SK-N-SH treated with all-trans-retinoic acid at 6 μM for 48 hours (cell line): Measurements from ENCODE around the gene MYRF.

Source experiments
- ATAC-seq: fragments of 200-7000 bp; cut with Tn5 transposase; 3 replicates; pipeline ENCODE4 v1.9.1; 2020; ENCODE audit warnings: mild to moderate bottlenecking, moderate library complexity
- BACH2 ChIP-seq: fragments of 250-450 bp; sonication (Bioruptor Pico); IDR thresholded peaks from 2 replicates; pipeline ENCODE4 v1.9.0; 2021; ENCODE audit warnings: mild to moderate bottlenecking, borderline replicate concordance
- CSRNP3 ChIP-seq: fragments of 250-450 bp; sonication (Bioruptor Pico); IDR thresholded peaks from 2 replicates; pipeline ENCODE4 v1.5.1; 2021; ENCODE audit warnings: mild to moderate bottlenecking, moderate library complexity
- ISL1 ChIP-seq: fragments of 250-450 bp; sonication (Bioruptor Pico); IDR thresholded peaks from 2 replicates; pipeline ENCODE4 v2.1.2; 2022; ENCODE audit warnings: mild to moderate bottlenecking, moderate library complexity
- OSR1 ChIP-seq: fragments of 250-450 bp; sonication (Bioruptor Pico); IDR thresholded peaks from 2 replicates; pipeline ENCODE4 v1.8.0; 2022; ENCODE audit warnings: moderate library complexity, mild to moderate bottlenecking, inconsistent platforms
- PATZ1 ChIP-seq: fragments of 250-450 bp; sonication (Bioruptor Pico); IDR thresholded peaks from 2 replicates; pipeline ENCODE4 v1.8.0; 2020; ENCODE audit warnings: mild to moderate bottlenecking, moderate library complexity, borderline replicate concordance
- POU6F1 ChIP-seq: fragments of 250-450 bp; sonication (Bioruptor Pico); IDR thresholded peaks from 2 replicates; pipeline ENCODE4 v1.8.0; 2021; ENCODE audit warnings: low read depth, mild to moderate bottlenecking, moderate library complexity, borderline replicate concordance
- PPARA ChIP-seq: fragments of 250-450 bp; sonication (Bioruptor Pico); IDR thresholded peaks from 2 replicates; pipeline ENCODE4 v1.5.0; 2020; ENCODE audit warnings: mild to moderate bottlenecking, borderline replicate concordance
- SNAI2 ChIP-seq: fragments of 250-450 bp; sonication (Bioruptor Pico); IDR thresholded peaks from 2 replicates; pipeline ENCODE4 v1.5.0; 2020; ENCODE audit warnings: mild to moderate bottlenecking, moderate library complexity
- TCF4 ChIP-seq: fragments of 250-450 bp; sonication (Bioruptor Pico); IDR thresholded peaks from 2 replicates; pipeline ENCODE4 v1.8.0; 2021; ENCODE audit warnings: mild to moderate bottlenecking, moderate library complexity, borderline replicate concordance
- TOX ChIP-seq: fragments of 250-450 bp; sonication (Bioruptor Pico); IDR thresholded peaks from 2 replicates; pipeline ENCODE4 v1.8.0; 2021; ENCODE audit warnings: mild to moderate bottlenecking, moderate library complexity, borderline replicate concordance
- ZC3H10 ChIP-seq: fragments of 250-450 bp; sonication (Bioruptor Pico); IDR thresholded peaks from 2 replicates; pipeline ENCODE4 v1.5.1; 2021; ENCODE audit warnings: mild to moderate bottlenecking, moderate library complexity
- ZFP3 ChIP-seq: fragments of 250-450 bp; sonication (Bioruptor Pico); IDR thresholded peaks from 2 replicates; pipeline ENCODE4 v1.5.0; 2020; ENCODE audit warnings: mild to moderate bottlenecking, moderate library complexity
- ZFP30 ChIP-seq: fragments of 450-650 bp; formaldehyde crosslinking; IDR thresholded peaks from 2 replicates; pipeline ENCODE4 v1.5.0; 2022; ENCODE audit warnings: mild to moderate bottlenecking, moderate library complexity
- ZNF565 ChIP-seq: fragments of 450-650 bp; formaldehyde crosslinking; conservative IDR thresholded peaks from 2 replicates; pipeline ENCODE4 v1.5.0; 2020; ENCODE audit warnings: low read depth, mild to moderate bottlenecking, moderate library complexity
- ZNF70 ChIP-seq: fragments of 450-650 bp; formaldehyde crosslinking; IDR thresholded peaks from 2 replicates; pipeline ENCODE4 v1.5.0; 2020; ENCODE audit warnings: mild to moderate bottlenecking, moderate library complexity
- ZNF8 ChIP-seq: fragments of 450-650 bp; formaldehyde crosslinking; IDR thresholded peaks from 2 replicates; pipeline ENCODE4 v1.5.0; 2020; ENCODE audit warnings: mild to moderate bottlenecking, moderate library complexity
- TF ChIP-seq, protein P1 (sequence below): fragments of 250-450 bp; sonication (Bioruptor Pico); IDR thresholded peaks from 2 replicates; pipeline ENCODE4 v1.5.0; 2020; ENCODE audit warnings: mild to moderate bottlenecking, moderate library complexity

Gene MYRF

GRCh38 chr11:61769169-61769920 lies 16.9 kb downstream of the MYRF start:
- ATAC-seq = no peak
- no peak for TF ChIP-seq SNAI2
- no peak for TF ChIP-seq PPARA (CRISPR knock-in tag)
- TF ChIP-seq CSRNP3 (CRISPR knock-in tag) = no peak

GRCh38 chr11:61769946-61770683 lies 17.7 kb downstream of the MYRF start:
- TF ChIP-seq BACH2 (CRISPR knock-in tag) = no peak
- TF ChIP-seq TOX (CRISPR knock-in tag) = no peak
- TF ChIP-seq CSRNP3 (CRISPR knock-in tag) = no peak
- no peak for TF ChIP-seq POU6F1
- no peak for TF ChIP-seq ZNF565 (CRISPR knock-in tag)
- TF ChIP-seq OSR1 = no peak
- no peak for TF ChIP-seq PATZ1
- TF ChIP-seq ZC3H10 = no peak
- TF ChIP-seq TCF4 (CRISPR knock-in tag) = no peak
- no peak for TF ChIP-seq ZNF70 (CRISPR knock-in tag)
- no peak for TF ChIP-seq ISL1 (CRISPR knock-in tag)
- no peak for TF ChIP-seq ZNF8 (CRISPR knock-in tag)
- TF ChIP-seq ZFP30 = no peak
- TF ChIP-seq, protein P1, sequence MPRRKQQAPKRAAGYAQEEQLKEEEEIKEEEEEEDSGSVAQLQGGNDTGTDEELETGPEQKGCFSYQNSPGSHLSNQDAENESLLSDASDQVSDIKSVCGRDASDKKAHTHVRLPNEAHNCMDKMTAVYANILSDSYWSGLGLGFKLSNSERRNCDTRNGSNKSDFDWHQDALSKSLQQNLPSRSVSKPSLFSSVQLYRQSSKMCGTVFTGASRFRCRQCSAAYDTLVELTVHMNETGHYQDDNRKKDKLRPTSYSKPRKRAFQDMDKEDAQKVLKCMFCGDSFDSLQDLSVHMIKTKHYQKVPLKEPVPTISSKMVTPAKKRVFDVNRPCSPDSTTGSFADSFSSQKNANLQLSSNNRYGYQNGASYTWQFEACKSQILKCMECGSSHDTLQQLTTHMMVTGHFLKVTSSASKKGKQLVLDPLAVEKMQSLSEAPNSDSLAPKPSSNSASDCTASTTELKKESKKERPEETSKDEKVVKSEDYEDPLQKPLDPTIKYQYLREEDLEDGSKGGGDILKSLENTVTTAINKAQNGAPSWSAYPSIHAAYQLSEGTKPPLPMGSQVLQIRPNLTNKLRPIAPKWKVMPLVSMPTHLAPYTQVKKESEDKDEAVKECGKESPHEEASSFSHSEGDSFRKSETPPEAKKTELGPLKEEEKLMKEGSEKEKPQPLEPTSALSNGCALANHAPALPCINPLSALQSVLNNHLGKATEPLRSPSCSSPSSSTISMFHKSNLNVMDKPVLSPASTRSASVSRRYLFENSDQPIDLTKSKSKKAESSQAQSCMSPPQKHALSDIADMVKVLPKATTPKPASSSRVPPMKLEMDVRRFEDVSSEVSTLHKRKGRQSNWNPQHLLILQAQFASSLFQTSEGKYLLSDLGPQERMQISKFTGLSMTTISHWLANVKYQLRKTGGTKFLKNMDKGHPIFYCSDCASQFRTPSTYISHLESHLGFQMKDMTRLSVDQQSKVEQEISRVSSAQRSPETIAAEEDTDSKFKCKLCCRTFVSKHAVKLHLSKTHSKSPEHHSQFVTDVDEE (CRISPR knock-in tag) = no peak
- no peak for ATAC-seq

- TF ChIP-seq ZFP3 (CRISPR knock-in tag) = no peak
- TF ChIP-seq ZFP30 = no peak
- TF ChIP-seq, all 23 proteins: peak for 0
- no peak for ATAC-seq
Measured at GRCh38 chr11:61771195-61771894, 18.9 kb downstream of the MYRF start.
